Raji (cell line): ENCODE data around the gene KCND3.

Experiments
- POLR2A ChIP-seq: IDR thresholded peaks from 2 replicates; pipeline ENCODE4 v1.6.1; 2011; ENCODE audit warnings: low read depth, low read length, control low read depth; ENCODE audit not compliant: insufficient read depth

The KCND3 gene

DNA sequence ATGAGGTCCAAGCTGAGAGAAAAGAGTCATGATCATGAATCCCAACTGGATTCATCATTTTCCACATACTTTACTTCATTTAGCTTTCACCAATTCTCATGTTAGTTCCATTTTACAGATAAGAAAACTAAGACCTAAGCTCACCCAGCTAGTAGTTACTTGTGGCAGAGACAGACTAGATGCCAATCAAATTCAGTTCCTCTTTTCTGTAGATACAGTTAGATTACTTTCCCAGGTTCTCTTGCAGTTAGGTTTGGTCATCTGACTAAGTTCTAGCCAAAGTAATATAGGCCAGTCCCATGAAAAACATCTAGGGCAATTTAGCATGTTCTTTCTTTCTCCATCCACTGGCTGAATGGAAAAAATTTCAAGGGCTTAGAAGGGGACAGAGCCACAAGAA lies 8.9 kb upstream of the KCND3 start:
- TF ChIP-seq POLR2A, result no peak

- no peak for TF ChIP-seq POLR2A
These were observed 3.0 kb upstream of the KCND3 start for GRCh38 chr1:111992476-111992875.

- no peak for TF ChIP-seq POLR2A
These were observed 1.6 kb upstream of the KCND3 start for GRCh38 chr1:111990878-111991718.

DNA sequence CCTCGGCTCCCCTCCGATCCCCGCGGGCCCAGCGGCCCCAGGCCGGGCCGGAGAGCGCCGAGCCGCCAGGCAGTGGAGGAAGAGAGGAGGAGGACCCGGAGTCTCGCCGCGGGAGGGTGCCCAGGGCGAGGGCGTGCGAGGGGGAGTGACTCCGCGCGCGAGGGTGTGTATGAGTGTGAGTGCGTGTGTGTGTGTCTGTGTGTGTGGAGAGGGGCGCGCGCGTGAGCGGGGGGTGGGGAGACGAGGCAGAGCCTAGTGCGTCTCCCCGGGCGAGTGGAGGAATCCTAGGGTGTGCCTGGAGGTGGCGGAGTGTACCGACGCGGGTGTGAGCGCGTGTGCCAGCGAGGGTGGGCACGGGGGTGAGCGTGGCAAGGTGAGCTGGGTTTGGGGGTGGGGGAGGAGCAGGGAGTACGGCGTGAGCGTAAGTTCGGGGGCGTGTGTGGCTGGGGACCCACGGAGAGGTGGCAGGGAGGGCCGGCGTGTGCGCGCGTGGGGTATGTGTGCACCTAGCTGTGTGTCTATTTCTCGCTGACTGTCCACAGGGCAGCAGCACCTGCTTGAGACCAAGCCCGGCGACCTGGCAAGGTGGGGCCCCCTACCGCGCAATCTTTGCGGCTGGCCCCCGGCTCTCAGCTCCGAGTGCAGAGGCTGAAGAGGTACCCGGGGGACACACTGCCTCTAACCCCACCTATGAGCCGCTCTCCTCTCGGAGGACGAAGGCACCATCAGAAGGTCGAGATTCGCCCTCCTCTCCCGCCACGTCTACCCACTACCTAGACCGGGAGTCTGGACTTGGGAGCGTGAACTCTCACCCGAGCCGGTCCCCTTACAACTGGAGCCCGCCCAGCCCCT lies 784 bp upstream of the KCND3 start:
- no peak for TF ChIP-seq POLR2A

DNA sequence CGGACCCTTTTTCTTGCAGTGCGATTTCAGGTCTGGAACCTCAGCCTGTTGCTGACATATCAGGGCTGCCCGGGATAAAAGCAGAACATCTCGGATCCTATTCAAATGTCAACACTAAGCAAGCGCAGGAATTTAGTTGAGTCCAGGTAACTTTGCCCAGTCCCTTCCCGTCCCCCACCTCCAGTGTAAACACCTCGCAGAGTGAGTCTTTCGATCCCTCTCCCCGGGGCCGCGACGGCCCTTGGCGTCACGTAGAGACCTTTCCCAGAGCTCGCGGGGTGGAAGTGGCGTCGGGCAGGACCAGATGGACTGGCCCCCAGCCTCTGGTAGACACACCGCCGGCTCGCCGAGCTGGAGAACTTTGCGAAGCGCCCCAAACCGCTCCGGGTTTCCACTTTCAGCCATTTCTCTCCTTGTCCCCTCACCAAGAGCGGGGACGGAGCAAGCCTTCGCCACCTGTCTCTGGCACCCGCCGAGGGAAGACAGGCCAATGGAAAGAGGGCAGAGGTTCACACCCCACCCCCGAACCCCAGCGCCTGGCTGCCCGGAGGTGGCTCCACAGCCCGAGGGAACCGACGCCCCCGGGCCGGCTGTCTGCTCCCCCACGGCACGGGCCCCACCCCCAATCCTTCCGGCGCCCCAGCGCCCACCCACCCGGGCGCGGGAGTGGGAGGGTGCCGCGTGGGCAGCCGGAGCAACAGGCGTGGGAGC lies 570 bp downstream of the KCND3 start:
- no peak for TF ChIP-seq POLR2A

DNA sequence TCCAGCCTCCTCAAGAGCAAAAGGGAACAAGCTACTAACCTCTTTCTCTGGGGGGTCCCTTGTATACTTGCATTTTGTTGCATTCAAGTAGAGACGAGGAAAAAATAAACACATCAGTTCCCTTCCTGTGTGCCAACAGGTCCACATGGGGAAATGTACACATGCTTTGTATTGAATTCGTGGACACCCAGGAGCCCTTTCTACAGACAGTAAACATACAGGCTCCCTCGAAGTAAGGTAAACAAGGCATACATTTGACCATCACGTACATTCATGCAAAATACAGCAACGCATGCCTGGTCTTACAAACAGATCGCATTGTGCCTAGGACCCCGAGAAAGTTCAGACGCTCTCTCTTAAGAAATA lies 1.1 kb downstream of the KCND3 start:
- no peak for TF ChIP-seq POLR2A

DNA sequence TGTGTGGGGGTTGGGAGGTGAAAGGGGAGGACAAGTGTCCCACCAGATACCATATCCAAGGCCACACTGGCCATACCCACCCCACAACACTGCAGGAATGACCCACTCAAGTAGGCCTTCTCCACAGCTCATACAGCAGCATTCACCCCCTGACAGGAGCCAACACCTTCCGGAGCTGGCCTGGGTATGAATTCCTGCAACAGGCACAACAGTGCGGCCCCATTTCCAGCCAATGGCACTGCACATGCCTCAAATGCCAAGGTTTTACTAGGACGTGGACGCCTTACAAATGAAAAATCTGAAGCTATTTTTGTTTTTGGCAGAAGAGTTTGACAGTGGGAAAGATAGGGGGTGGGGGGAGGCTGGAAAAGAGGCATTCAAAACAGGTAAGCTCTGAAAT lies 2.0 kb downstream of the KCND3 start:
- no peak for TF ChIP-seq POLR2A

GRCh38 chr1:111983500-111983899 lies 6.0 kb downstream of the KCND3 start:
- TF ChIP-seq POLR2A, result no peak

GRCh38 chr1:111982428-111982827 lies 7.0 kb downstream of the KCND3 start:
- TF ChIP-seq POLR2A, result no peak

DNA sequence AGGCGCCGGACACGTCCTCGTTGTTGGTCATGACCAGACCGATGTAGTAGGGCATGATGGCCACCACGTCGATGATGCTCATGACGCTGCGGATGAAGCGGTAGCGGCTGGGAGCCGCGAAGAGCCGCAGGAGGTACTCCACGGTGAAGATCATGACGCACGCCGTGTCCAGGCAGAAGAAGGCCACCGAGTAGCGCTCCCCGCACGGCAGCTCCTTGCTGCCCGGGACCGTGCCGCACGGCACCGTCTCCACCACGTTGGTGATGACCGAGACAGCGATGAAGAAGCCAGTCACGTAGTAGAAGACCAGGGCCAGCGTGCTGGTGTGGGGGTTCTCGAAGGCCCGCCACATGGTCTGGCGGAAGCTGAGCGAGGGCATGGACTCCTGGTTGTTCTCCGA lies 7.6 kb downstream of the KCND3 start:
- no peak for TF ChIP-seq POLR2A

- TF ChIP-seq POLR2A, result no peak
These were observed 8.4 kb downstream of the KCND3 start for GRCh38 chr1:111981090-111981489.

DNA sequence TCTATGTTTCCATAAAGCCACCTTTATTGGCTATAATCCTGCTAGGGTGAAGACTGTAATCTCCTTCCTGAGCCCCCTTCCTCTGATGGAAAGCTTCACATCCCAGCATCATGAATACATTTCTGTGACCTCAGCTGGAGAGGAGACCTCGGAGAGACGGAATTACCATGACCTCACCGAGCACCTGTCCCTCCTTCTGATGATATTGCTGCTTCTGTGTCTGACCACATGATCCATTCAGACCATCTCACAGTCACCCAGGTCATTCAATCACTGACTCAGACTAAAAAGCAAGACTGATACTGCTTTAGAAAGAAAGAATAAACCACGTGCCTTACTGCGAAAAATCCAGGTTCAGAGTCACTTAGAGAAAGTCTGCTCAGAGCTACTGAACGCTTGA lies 8.8 kb downstream of the KCND3 start:
- TF ChIP-seq POLR2A, result no peak

DNA sequence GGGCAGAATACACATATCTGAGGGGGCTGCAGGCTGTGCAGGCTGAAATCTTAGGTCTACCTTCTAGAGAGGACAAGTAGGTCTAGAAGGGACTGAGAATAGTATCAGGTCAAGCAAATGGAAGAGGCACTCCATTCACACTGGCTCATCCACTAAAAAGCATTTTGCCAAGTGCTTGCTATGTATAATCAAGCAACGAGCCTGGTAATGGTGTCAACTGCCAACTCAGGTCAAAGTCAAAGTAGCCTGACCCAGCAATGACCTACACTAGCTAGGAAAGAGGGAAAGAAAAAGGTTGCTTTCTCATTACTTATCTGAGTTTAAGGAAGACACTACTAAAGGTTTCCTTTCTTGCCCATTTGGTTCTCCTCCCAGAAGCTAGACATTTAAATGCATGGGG lies 10.8 kb downstream of the KCND3 start:
- no peak for TF ChIP-seq POLR2A

DNA sequence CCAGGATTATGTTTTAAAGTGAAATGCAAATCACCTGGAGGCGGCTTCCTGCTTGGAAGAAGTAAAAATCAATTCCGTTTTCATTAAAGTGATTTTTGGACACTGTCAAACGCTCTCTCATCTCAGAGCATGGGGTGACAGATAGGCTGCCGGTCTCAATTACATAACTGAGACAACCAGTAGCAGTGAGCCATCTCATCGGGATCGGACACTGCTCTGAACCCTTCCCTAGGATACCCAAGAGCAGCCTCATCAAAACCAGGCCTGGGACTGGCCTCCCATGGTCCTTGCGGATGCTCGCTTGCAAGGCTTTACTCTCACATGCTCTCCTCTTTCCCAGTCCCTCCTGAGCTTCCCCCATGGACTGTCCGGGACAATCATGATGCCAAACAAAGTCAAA lies 12.1 kb downstream of the KCND3 start:
- no peak for TF ChIP-seq POLR2A

DNA sequence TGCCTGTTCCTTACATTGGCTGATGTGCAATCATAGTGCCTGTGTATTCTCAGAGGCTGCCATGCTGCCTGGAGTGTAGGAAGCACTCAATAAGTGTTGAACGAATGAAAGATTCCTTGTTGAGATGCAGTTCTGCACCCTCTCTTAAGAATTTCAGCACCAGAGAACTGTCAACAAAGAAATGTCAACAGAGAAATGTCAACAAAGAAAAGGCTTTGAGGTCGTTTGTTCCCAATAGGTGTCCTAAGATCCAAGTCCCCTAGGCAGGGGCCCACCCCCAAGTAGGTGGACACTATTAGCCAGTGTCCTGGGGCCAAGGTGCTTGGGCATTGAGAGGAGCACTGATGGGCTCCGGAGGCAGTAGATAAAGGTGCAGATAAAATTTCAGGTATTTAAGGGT lies 12.6 kb downstream of the KCND3 start:
- TF ChIP-seq POLR2A, result no peak

- no peak for TF ChIP-seq POLR2A
These were observed 13.1 kb downstream of the KCND3 start for GRCh38 chr1:111976332-111976731.
